Neural cell (in vitro differentiated cells): ENCODE data around the gene SEC14L1. TPM values are rescaled to one million over a fixed set of nuclear protein-coding genes. Genes with fewer than 3 reads are reported as not detected.

Source experiments
- H2AFZ ChIP-seq: fragments of 200-600, 300-800 bp; sonication (generic), shearing (Covaris generic); 2 replicates; pipeline ENCODE4 v1.6.0; 2014; ENCODE audit warnings: low read depth, mild to moderate bottlenecking, antibody characterized with exemption, low read length, moderate library complexity
- H3F3A ChIP-seq: fragments of 200-600 bp; shearing (Covaris generic); 2 replicates; pipeline ENCODE4 v1.6.1; 2016; ENCODE audit warnings: mild to moderate bottlenecking, moderate library complexity, mixed read lengths, antibody characterized with exemption, low read length; ENCODE audit not compliant: insufficient read depth, poor library complexity, severe bottlenecking
- H3K27ac ChIP-seq: fragments of 200-600, 300-800 bp; sonication (generic), shearing (Covaris generic); 2 replicates; pipeline ENCODE4 v1.5.1; 2014; ENCODE audit warnings: mild to moderate bottlenecking, low read length, moderate library complexity
- H3K27me3 ChIP-seq: fragments of 300-800, 200-600 bp; sonication (generic), shearing (Covaris generic); 2 replicates; pipeline ENCODE4 v1.6.0; 2014; ENCODE audit warnings: mild to moderate bottlenecking, low read depth, low read length, moderate library complexity; ENCODE audit not compliant: insufficient read depth
- H3K36me3 ChIP-seq: fragments of 300-800, 200-600 bp; sonication (generic), shearing (Covaris generic); 2 replicates; pipeline ENCODE4 v1.5.1; 2014; ENCODE audit warnings: mild to moderate bottlenecking, antibody characterized with exemption, low read length, moderate library complexity; ENCODE audit not compliant: insufficient read depth
- H3K4me2 ChIP-seq: fragments of 300-800, 200-600 bp; sonication (generic), shearing (Covaris generic); 2 replicates; pipeline ENCODE4 v1.6.0; 2014; ENCODE audit warnings: mild to moderate bottlenecking, low read length
- H3K4me3 ChIP-seq: fragments of 300-800, 200-600 bp; sonication (generic), shearing (Covaris generic); 2 replicates; pipeline ENCODE4 v1.5.1; 2014; ENCODE audit warnings: mild to moderate bottlenecking, low read length, moderate library complexity
- H3K79me2 ChIP-seq: fragments of 200-600 bp; shearing (Covaris generic); replicated peaks from 2 replicates; pipeline ENCODE4 v1.6.0; 2014; ENCODE audit warnings: mild to moderate bottlenecking, low read length, moderate library complexity; ENCODE audit not compliant: insufficient read depth
- H3K9ac ChIP-seq: fragments of 300-800, 200-600 bp; sonication (generic), shearing (Covaris generic); 2 replicates; pipeline ENCODE4 v1.6.1; 2016; ENCODE audit warnings: mild to moderate bottlenecking, low read length, mixed read lengths
- H3K9me2 ChIP-seq: fragments of 200-600 bp; shearing (Covaris generic); 2 replicates; pipeline ENCODE4 v1.6.1; 2016; ENCODE audit warnings: mild to moderate bottlenecking, low read length, mixed read lengths; ENCODE audit not compliant: insufficient read depth
- H3K9me3 ChIP-seq: fragments of 200-600, 300-800 bp; sonication (generic), shearing (Covaris generic); 2 replicates; pipeline ENCODE4 v1.6.1; 2016; ENCODE audit warnings: mild to moderate bottlenecking, mixed run types, low read length, moderate library complexity, mixed read lengths
- H4K20me1 ChIP-seq: fragments of 200-600 bp; shearing (Covaris generic); 2 replicates; pipeline ENCODE4 v1.6.1; 2016; ENCODE audit warnings: mild to moderate bottlenecking, mixed run types; ENCODE audit not compliant: insufficient read depth
- EP300 ChIP-seq: fragments of 450-650 bp; conservative IDR thresholded peaks from 2 replicates; pipeline ENCODE4 v1.6.1; 2014; ENCODE audit warnings: antibody characterized with exemption, mild to moderate bottlenecking, moderate library complexity; ENCODE audit not compliant: poor library complexity, severe bottlenecking
- EZH2 ChIP-seq: fragments of 200-600, 300-800 bp; shearing (Covaris generic), sonication (generic); IDR thresholded peaks from 2 replicates; pipeline ENCODE4 v1.6.1; 2014; ENCODE audit warnings: antibody characterized with exemption, low read length, borderline replicate concordance, mild to moderate bottlenecking; ENCODE audit not compliant: insufficient read depth, poor library complexity, severe bottlenecking
- MXI1 ChIP-seq: fragments of 450-650 bp; conservative IDR thresholded peaks from 2 replicates; pipeline ENCODE4 v1.6.1; 2014; ENCODE audit warnings: antibody characterized with exemption, mild to moderate bottlenecking; ENCODE audit not compliant: poor library complexity, severe bottlenecking
- POLR2AphosphoS5 ChIP-seq: IDR thresholded peaks from 2 replicates; pipeline ENCODE4 v1.6.1; 2012
- RAD21 ChIP-seq: fragments of 450-650 bp; conservative IDR thresholded peaks from 2 replicates; pipeline ENCODE4 v1.6.1; 2014; ENCODE audit warnings: antibody characterized with exemption, mild to moderate bottlenecking, moderate library complexity
- SMC3 ChIP-seq: fragments of 450-650 bp; conservative IDR thresholded peaks from 2 replicates; pipeline ENCODE4 v1.6.1; 2014; ENCODE audit warnings: antibody characterized with exemption, mild to moderate bottlenecking, moderate library complexity; ENCODE audit not compliant: poor library complexity
- TAF1 ChIP-seq: IDR thresholded peaks from 2 replicates; pipeline ENCODE4 v1.6.1; 2012; ENCODE audit warnings: low read depth
- polyA plus RNA-seq: library from polyadenylated mRNA; depleted of rRNA; stranded (reverse); fragments of >200 nt; gene quantifications from 2 replicates; pipeline ENCODE4 v1.2.3, GENCODE V29; 2014
- TF ChIP-seq, protein P1 (sequence below): IDR thresholded peaks from 2 replicates; pipeline ENCODE4 v1.6.1; 2012; ENCODE audit warnings: borderline replicate concordance
- TF ChIP-seq, protein P2 (sequence below): fragments of 450-650 bp; IDR thresholded peaks from 2 replicates; pipeline ENCODE4 v1.5.1; 2014; ENCODE audit warnings: antibody characterized with exemption, mild to moderate bottlenecking, moderate library complexity; ENCODE audit not compliant: poor library complexity, severe bottlenecking

Gene SEC14L1
- polyA plus RNA-seq, 1 donor from 2014 or later: 40.4 TPM

DNA sequence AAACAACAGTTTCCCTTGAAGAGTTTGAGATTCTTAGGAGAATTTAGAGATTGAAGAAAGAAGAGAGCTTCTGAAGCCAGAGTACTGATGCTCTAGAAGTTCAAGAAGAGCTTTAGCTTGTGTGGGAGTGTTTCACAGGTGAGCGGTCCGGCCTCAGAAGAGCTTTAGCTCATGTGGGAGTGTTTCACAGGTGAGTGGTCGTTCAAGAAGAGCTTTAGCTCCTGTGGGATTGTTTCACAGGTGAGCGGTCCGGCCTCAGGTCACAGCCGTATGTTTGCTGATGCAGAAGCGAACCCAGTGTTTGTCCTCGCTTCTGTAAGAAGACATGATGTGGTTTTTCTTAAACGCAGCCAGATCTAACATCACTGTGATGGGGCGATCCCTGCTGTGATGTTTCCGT, 76.4 kb downstream of the SEC14L1 start:
- peaks cover 3% of the 10 kb centered on the region for H3K36me3 ChIP-seq

DNA sequence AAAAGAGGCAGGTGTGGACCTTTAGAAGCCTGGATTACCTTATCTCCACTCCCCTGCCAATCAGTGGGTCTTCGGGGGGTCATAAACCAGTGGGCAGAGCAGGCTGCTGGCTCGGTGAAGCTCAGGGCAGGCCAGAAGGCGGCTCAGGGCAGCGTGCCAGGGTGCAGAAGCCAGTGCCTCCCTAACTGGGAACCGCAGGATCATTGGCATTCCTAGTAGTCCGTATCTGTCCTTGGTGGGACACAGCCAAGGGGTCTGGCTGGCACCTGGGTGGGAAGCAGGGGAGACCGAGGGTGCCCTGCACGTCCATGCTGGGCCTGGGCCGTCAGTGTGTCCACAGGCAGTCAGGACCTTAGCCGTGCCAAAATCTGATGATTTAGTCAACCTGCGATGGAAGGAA, 76.8 kb downstream of the SEC14L1 start:
- H3K27me3 ChIP-seq: no peaks in the 10 kb centered on the region
- no peak overlapping the region for H3K9ac ChIP-seq
- H4K20me1 ChIP-seq: no peaks in the 10 kb centered on the region
- H3K4me3 ChIP-seq: no peak overlapping the region
- H3K4me2 ChIP-seq: no peak overlapping the region
- H3K36me3 ChIP-seq: peaks cover 3% of the 10 kb centered on the region
- H2AFZ ChIP-seq: no peak overlapping the region
- H3K27ac ChIP-seq: no peak overlapping the region
- H3F3A ChIP-seq: no peaks in the 10 kb centered on the region
- TF ChIP-seq TAF1 (no peak), RAD21 (no peak), SMC3 (no peak), POLR2AphosphoS5 (no peak), EZH2 (no peak), MXI1 (no peak), EP300 (no peak)
- TF ChIP-seq, protein P1, sequence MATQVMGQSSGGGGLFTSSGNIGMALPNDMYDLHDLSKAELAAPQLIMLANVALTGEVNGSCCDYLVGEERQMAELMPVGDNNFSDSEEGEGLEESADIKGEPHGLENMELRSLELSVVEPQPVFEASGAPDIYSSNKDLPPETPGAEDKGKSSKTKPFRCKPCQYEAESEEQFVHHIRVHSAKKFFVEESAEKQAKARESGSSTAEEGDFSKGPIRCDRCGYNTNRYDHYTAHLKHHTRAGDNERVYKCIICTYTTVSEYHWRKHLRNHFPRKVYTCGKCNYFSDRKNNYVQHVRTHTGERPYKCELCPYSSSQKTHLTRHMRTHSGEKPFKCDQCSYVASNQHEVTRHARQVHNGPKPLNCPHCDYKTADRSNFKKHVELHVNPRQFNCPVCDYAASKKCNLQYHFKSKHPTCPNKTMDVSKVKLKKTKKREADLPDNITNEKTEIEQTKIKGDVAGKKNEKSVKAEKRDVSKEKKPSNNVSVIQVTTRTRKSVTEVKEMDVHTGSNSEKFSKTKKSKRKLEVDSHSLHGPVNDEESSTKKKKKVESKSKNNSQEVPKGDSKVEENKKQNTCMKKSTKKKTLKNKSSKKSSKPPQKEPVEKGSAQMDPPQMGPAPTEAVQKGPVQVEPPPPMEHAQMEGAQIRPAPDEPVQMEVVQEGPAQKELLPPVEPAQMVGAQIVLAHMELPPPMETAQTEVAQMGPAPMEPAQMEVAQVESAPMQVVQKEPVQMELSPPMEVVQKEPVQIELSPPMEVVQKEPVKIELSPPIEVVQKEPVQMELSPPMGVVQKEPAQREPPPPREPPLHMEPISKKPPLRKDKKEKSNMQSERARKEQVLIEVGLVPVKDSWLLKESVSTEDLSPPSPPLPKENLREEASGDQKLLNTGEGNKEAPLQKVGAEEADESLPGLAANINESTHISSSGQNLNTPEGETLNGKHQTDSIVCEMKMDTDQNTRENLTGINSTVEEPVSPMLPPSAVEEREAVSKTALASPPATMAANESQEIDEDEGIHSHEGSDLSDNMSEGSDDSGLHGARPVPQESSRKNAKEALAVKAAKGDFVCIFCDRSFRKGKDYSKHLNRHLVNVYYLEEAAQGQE: no peak
- TF ChIP-seq, protein P2, sequence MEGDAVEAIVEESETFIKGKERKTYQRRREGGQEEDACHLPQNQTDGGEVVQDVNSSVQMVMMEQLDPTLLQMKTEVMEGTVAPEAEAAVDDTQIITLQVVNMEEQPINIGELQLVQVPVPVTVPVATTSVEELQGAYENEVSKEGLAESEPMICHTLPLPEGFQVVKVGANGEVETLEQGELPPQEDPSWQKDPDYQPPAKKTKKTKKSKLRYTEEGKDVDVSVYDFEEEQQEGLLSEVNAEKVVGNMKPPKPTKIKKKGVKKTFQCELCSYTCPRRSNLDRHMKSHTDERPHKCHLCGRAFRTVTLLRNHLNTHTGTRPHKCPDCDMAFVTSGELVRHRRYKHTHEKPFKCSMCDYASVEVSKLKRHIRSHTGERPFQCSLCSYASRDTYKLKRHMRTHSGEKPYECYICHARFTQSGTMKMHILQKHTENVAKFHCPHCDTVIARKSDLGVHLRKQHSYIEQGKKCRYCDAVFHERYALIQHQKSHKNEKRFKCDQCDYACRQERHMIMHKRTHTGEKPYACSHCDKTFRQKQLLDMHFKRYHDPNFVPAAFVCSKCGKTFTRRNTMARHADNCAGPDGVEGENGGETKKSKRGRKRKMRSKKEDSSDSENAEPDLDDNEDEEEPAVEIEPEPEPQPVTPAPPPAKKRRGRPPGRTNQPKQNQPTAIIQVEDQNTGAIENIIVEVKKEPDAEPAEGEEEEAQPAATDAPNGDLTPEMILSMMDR: no peak
- H3K9me2 ChIP-seq: no peaks in the 10 kb centered on the region
- H3K9me3 ChIP-seq: no peaks in the 10 kb centered on the region
- no peaks in the 10 kb centered on the region for H3K79me2 ChIP-seq

More for the DNA sequence above, 76.4 kb downstream of the SEC14L1 start:
- Histone ChIP-seq H4K20me1 (no peaks in the 10 kb centered on the region), H3K79me2 (no peaks in the 10 kb centered on the region), H3K9me3 (no peaks in the 10 kb centered on the region), H3K27me3 (no peaks in the 10 kb centered on the region), H3K4me2 (no peak overlapping the region), H3K9ac (no peak overlapping the region), H3K27ac (no peak overlapping the region), H3F3A (no peaks in the 10 kb centered on the region), H3K4me3 (no peak overlapping the region), H3K9me2 (no peaks in the 10 kb centered on the region), H2AFZ (no peak overlapping the region)
- TF ChIP-seq TAF1: no peak
- TF ChIP-seq RAD21: no peak
- no peak for TF ChIP-seq EP300
- TF ChIP-seq SMC3: no peak

DNA sequence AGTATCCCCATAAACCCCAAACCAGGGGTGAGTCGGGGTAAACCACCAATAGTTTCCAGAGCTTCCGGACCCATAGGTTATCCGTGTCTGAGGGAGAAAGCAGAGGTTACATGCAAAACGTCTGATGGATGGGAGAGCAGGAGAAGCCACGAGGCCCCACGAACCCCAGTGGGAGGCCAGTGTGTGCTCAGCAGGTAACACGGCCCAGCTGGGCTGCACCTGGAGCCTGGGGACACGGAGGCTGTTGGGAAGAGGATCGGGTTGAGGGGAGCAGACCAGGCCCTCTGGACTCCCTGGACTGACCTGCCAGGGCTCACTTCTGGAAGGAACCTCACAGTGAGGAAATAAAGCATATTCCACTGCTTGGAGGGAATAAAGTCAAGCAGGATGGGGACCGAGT, 78.1 kb downstream of the SEC14L1 start:
- no peaks in the 10 kb centered on the region for H3K9me2 ChIP-seq
- H3K27me3 ChIP-seq: no peaks in the 10 kb centered on the region
- H3K9me3 ChIP-seq: no peaks in the 10 kb centered on the region
- no peaks in the 10 kb centered on the region for H3K79me2 ChIP-seq
- H4K20me1 ChIP-seq: no peaks in the 10 kb centered on the region
- H3K36me3 ChIP-seq: peaks cover 3% of the 10 kb centered on the region
- no peak overlapping the region for H3K9ac ChIP-seq
- H3K4me2 ChIP-seq: no peak overlapping the region
- no peak overlapping the region for H3K27ac ChIP-seq
- H2AFZ ChIP-seq: no peak overlapping the region
- H3K4me3 ChIP-seq: no peak overlapping the region
- TF ChIP-seq SMC3 (no peak), MXI1 (no peak), EZH2 (no peak), RAD21 (no peak), TAF1 (no peak), EP300 (no peak), POLR2AphosphoS5 (no peak)
- TF ChIP-seq, protein P2: no peak
- TF ChIP-seq, protein P1: no peak
- no peaks in the 10 kb centered on the region for H3F3A ChIP-seq
